HepG2 (cell line): ENCODE results near the gene VAMP2. TPM values are rescaled to one million over a fixed set of nuclear protein-coding genes. Genes with fewer than 3 reads are reported as not detected.

ENCODE experiments used
- ELF1 ChIP-seq: sonication (generic); formaldehyde crosslinking; IDR thresholded peaks from 2 replicates; pipeline ENCODE4 v1.4.0; 2020; ENCODE audit warnings: missing genetic modification reagents
- ETV5 ChIP-seq: IDR thresholded peaks from 2 replicates; pipeline ENCODE4 v1.6.1; 2018; ENCODE audit warnings: missing biosample characterization, missing genetic modification reagents, inconsistent platforms, borderline replicate concordance
- HOXA5 ChIP-seq: sonication (generic); formaldehyde crosslinking; IDR thresholded peaks from 2 replicates; pipeline ENCODE4 v1.4.0; 2020; ENCODE audit warnings: missing genetic modification reagents
- JUN ChIP-seq: sonication (generic); formaldehyde crosslinking; IDR thresholded peaks from 2 replicates; pipeline ENCODE4 v1.4.0; 2020; ENCODE audit warnings: mild to moderate bottlenecking, missing genetic modification reagents
- KDM5A ChIP-seq: fragments of 200-600 bp; sonication (generic); IDR thresholded peaks from 2 replicates; pipeline ENCODE4 v1.7.0; 2018; ENCODE audit warnings: antibody characterized with exemption, mild to moderate bottlenecking, low read length, borderline replicate concordance
- KLF12 ChIP-seq: sonication (generic); formaldehyde crosslinking; IDR thresholded peaks from 2 replicates; pipeline ENCODE4 v1.4.0; 2020; ENCODE audit warnings: missing genetic modification reagents, borderline replicate concordance
- MAF1 ChIP-seq: sonication (generic); formaldehyde crosslinking; IDR thresholded peaks from 2 replicates; pipeline ENCODE4 v1.5.0; 2020; ENCODE audit warnings: missing genetic modification reagents, borderline replicate concordance
- MXD4 ChIP-seq: IDR thresholded peaks from 2 replicates; pipeline ENCODE4 v1.6.1; 2016; ENCODE audit warnings: mild to moderate bottlenecking, missing biosample characterization, missing genetic modification reagents
- MYC ChIP-seq: sonication (generic); formaldehyde crosslinking; IDR thresholded peaks from 2 replicates; pipeline ENCODE4 v1.9.0; 2021; ENCODE audit warnings: missing genetic modification reagents, borderline replicate concordance
- RFX1 ChIP-seq: fragments of 450-650 bp; IDR thresholded peaks from 2 replicates; pipeline ENCODE4 v1.6.1; 2017
- TFE3 ChIP-seq: IDR thresholded peaks from 2 replicates; pipeline ENCODE4 v1.6.1; 2016
- YEATS2 ChIP-seq: sonication (generic); formaldehyde crosslinking; IDR thresholded peaks from 2 replicates; pipeline ENCODE4 v1.4.0; 2020; ENCODE audit warnings: missing genetic modification reagents, borderline replicate concordance
- ZBTB25 ChIP-seq: IDR thresholded peaks from 2 replicates; pipeline ENCODE4 v1.6.1; 2018; ENCODE audit warnings: missing genetic modification reagents
- ZNF281 ChIP-seq: sonication (generic); formaldehyde crosslinking; IDR thresholded peaks from 2 replicates; pipeline ENCODE4 v1.4.0; 2020; ENCODE audit warnings: missing genetic modification reagents, borderline replicate concordance
- ZNF30 ChIP-seq: sonication (generic); formaldehyde crosslinking; IDR thresholded peaks from 2 replicates; pipeline ENCODE4 v1.5.0; 2020; ENCODE audit warnings: mild to moderate bottlenecking, missing genetic modification reagents
- ZNF326 ChIP-seq: sonication (generic); formaldehyde crosslinking; IDR thresholded peaks from 2 replicates; pipeline ENCODE4 v1.4.0; 2020; ENCODE audit warnings: missing genetic modification reagents, borderline replicate concordance
- ZNF329 ChIP-seq: sonication (generic); formaldehyde crosslinking; IDR thresholded peaks from 2 replicates; pipeline ENCODE4 v1.9.0; 2021; ENCODE audit warnings: low read depth, mild to moderate bottlenecking, missing genetic modification reagents
- ZNF503 ChIP-seq: sonication (generic); formaldehyde crosslinking; IDR thresholded peaks from 2 replicates; pipeline ENCODE4 v1.4.0; 2020; ENCODE audit warnings: missing genetic modification reagents
- ZNF562 ChIP-seq: sonication (generic); formaldehyde crosslinking; IDR thresholded peaks from 2 replicates; pipeline ENCODE4 v1.8.0; 2022; ENCODE audit warnings: missing genetic modification reagents, borderline replicate concordance
- ZNF567 ChIP-seq: sonication (generic); formaldehyde crosslinking; IDR thresholded peaks from 2 replicates; pipeline ENCODE4 v1.8.1; 2023; ENCODE audit warnings: mild to moderate bottlenecking, missing genetic modification reagents, borderline replicate concordance
- ZNF615 ChIP-seq: sonication (generic); formaldehyde crosslinking; IDR thresholded peaks from 2 replicates; pipeline ENCODE4 v1.5.0; 2020; ENCODE audit warnings: mild to moderate bottlenecking, missing genetic modification reagents, borderline replicate concordance
- ZNF790 ChIP-seq: sonication (generic); formaldehyde crosslinking; IDR thresholded peaks from 2 replicates; pipeline ENCODE4 v1.8.0; 2022; ENCODE audit warnings: missing genetic modification reagents, mild to moderate bottlenecking, borderline replicate concordance
- ZSCAN12 ChIP-seq: sonication (generic); formaldehyde crosslinking; IDR thresholded peaks from 2 replicates; pipeline ENCODE4 v1.9.0; 2021; ENCODE audit warnings: mild to moderate bottlenecking, missing genetic modification reagents
- polyA plus RNA-seq, 8 experiments: library from polyadenylated mRNA; depleted of rRNA in 3 of 8; stranded (reverse) in 7 of 8; unstranded in 1 of 8; fragments of >200 nt; fragmentation: Illumina TruSeq in 4 of 8; extraction: Trizol in 4 of 8; gene quantifications; 2 replicates each; pipeline versions ENCODE4 v1.2.1 to v1.2.3, GENCODE V29; 2011 to 2016; ENCODE audit warnings: low read depth in 4 of 8, missing spikeins in 1 of 8, mixed read lengths in 1 of 8; ENCODE audit not compliant: insufficient read depth in 1 of 8
- total RNA-seq, 5 experiments: library from RNA; depleted of rRNA; stranded (reverse); fragments of >200 nt; fragmentation: Illumina TruSeq; extraction: Trizol; gene quantifications; 2 replicates each; pipeline ENCODE4 v1.2.3, GENCODE V29; 2016; ENCODE audit warnings: low read depth in 1 of 5

Gene VAMP2
- total and polyA plus RNA-seq, 2 of the 13 experiments (the other 11 are each of a cell fraction or from before 2014, with no cell fraction given) = 3.9 to 17.2 TPM

- no peak for TF ChIP-seq ZNF503 (CRISPR knock-in tag)
- TF ChIP-seq ETV5 (CRISPR knock-in tag) = no peak
- peak; percentile 91 for TF ChIP-seq MAF1
- TF ChIP-seq ZNF562 (CRISPR knock-in tag) = no peak
- no peak for TF ChIP-seq HOXA5 (CRISPR knock-in tag)
- no peak for TF ChIP-seq JUN
- no peak for TF ChIP-seq KLF12 (CRISPR knock-in tag)
- no peak for TF ChIP-seq ZNF326
- no peak for TF ChIP-seq ZNF329 (CRISPR knock-in tag)
- TF ChIP-seq TFE3 (CRISPR knock-in tag) = no peak
- no peak for TF ChIP-seq ZSCAN12 (CRISPR knock-in tag)
- TF ChIP-seq YEATS2 = no peak
- TF ChIP-seq ZNF615 (CRISPR knock-in tag) = no peak
- no peak for TF ChIP-seq ELF1 (CRISPR knock-in tag)
- no peak for TF ChIP-seq ZNF567 (CRISPR knock-in tag)
- TF ChIP-seq ZNF30 = no peak
- peak; percentile 59; the same call in 1 of the 2 replicates for TF ChIP-seq ZBTB25 (CRISPR knock-in tag)
- no peak for TF ChIP-seq ZNF790 (CRISPR knock-in tag)
- no peak for TF ChIP-seq RFX1
- no peak for TF ChIP-seq ZNF281 (CRISPR knock-in tag)
- no peak; the same call in 1 of the 2 replicates for TF ChIP-seq MYC (CRISPR knock-in tag)
- no peak for TF ChIP-seq KDM5A
- TF ChIP-seq MXD4 (CRISPR knock-in tag) = no peak
Measured at GRCh38 chr17:8125154-8125946, 37.4 kb downstream of the VAMP2 start (continued).
